ENCODE data around the gene CNOT6. TPM values are rescaled to one million over a fixed set of nuclear protein-coding genes. Genes with fewer than 3 reads are reported as not detected.
"Not testable (repeated sequence)": the region's sequence is repeated elsewhere in the genome, so short reads cannot be mapped to it uniquely, and the experiment has no call there.

The CNOT6 gene
- total and polyA plus RNA-seq, 4 donors, result 1.4 to 25.0 (median 4.2) TPM

DNA sequence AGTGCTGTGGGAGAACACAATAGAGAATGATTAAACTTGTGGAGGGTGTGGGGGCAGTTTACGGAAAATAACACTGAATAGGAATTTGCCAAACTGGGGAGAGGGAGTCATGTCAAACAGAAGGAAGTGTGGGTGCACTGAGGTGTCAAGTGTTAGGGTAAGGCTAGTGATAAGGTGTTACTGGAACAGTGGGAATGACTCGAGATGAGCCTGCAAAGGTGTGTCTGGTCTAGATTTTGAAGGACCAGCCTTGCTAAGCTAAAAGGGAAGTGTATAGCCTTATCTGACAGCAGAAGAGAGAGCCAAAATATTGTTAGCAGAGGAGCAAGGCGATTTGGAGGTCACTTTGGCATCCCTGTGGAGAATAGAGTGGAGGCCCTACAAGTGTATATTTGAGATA is 4.2 kb downstream of the CNOT6 start:
- TF ChIP-seq EGR1 (IDR thresholded peaks at IDR 0.05; ENCODE audit: low read depth in 2 of 2) (no peak), CTCF (IDR thresholded peaks at IDR 0.05; ENCODE audit: low read depth, low read length, missing input control) (no peak), ATF3 (IDR thresholded peaks at IDR 0.05) (no peak), FOXA1 (IDR thresholded peaks at IDR 0.05) (no peak), MAX (IDR thresholded peaks at IDR 0.05) (no peak)
- Histone ChIP-seq H3K36me3 (ENCODE audit: control insufficient read depth in 4 of 4, insufficient read depth in 3 of 4, low read depth in 1 of 4, low read length in 3 of 4) (no peaks in the 10 kb centered on the region), H3K9ac (ENCODE audit: low read depth in 1 of 2, low read length in 2 of 2) (no peak overlapping the region), H3K27ac (ENCODE audit: low read depth in 1 of 2, low read length in 2 of 2) (no peak overlapping the region), H3K9me3 (ENCODE audit: control insufficient read depth in 4 of 4, low read length in 3 of 4) (no peaks in the 10 kb centered on the region), H3K4me1 (ENCODE audit: control insufficient read depth in 4 of 4, insufficient read depth in 4 of 4, low read length in 3 of 4) (peaks cover 4 to 18% (median 12%) of the 10 kb centered on the region in 4 donors), H3K4me3 (ENCODE audit: low read depth in 1 of 3, low read length in 3 of 3) (no peak overlapping the region), H3K27me3 (ENCODE audit: control insufficient read depth in 4 of 4, insufficient read depth in 4 of 4, low read length in 3 of 4) (no peaks in the 10 kb centered on the region)
- no peak for DNase-seq (ENCODE audit: low spot score)
- 92% methylated on average over 3 of the region's 3 CpGs for WGBS

- H3K27me3 ChIP-seq (ENCODE audit: control insufficient read depth in 4 of 4, insufficient read depth in 4 of 4, low read length in 3 of 4), result no peaks in the 10 kb centered on the region
- H3K9me3 ChIP-seq (ENCODE audit: control insufficient read depth in 4 of 4, low read length in 3 of 4), result no peaks in the 10 kb centered on the region
- WGBS, result 67% methylated on average over 3 of the region's 3 CpGs
- no peak overlapping the region for H3K4me3 ChIP-seq (ENCODE audit: low read depth in 1 of 3, low read length in 3 of 3)
- H3K27ac ChIP-seq (ENCODE audit: low read depth in 1 of 2, low read length in 2 of 2), result no peak overlapping the region
- no peaks in the 10 kb centered on the region for H3K36me3 ChIP-seq (ENCODE audit: control insufficient read depth in 4 of 4, insufficient read depth in 3 of 4, low read depth in 1 of 4, low read length in 3 of 4)
- DNase-seq (ENCODE audit: low spot score), result no peak
- no peak for TF ChIP-seq CTCF (IDR thresholded peaks at IDR 0.05; ENCODE audit: low read depth, low read length, missing input control)
- TF ChIP-seq RXRA (IDR thresholded peaks at IDR 0.05), result no peak
- no peak for TF ChIP-seq RAD21 (IDR thresholded peaks at IDR 0.05)
- TF ChIP-seq EGR1 (IDR thresholded peaks at IDR 0.05; ENCODE audit: low read depth in 2 of 2), result no peak
- no peak for TF ChIP-seq YY1 (IDR thresholded peaks at IDR 0.05)
- TF ChIP-seq HNF4G (IDR thresholded peaks at IDR 0.05), result no peak
- TF ChIP-seq HNF4A (conservative IDR thresholded peaks at IDR 0.05), result no peak
- no peak for TF ChIP-seq GABPA (IDR thresholded peaks at IDR 0.05 in 1 of 2, conservative IDR thresholded peaks at IDR 0.05 in 1 of 2)
- no peak for TF ChIP-seq FOXA1 (IDR thresholded peaks at IDR 0.05)
- no peak for TF ChIP-seq ATF3 (IDR thresholded peaks at IDR 0.05)
- TF ChIP-seq MAX (IDR thresholded peaks at IDR 0.05), result no peak
- TF ChIP-seq SP1 (IDR thresholded peaks at IDR 0.05), result no peak
- no peak for TF ChIP-seq TAF1 (conservative IDR thresholded peaks at IDR 0.05)
- no peak for TF ChIP-seq FOXA2 (IDR thresholded peaks at IDR 0.05)
- TF ChIP-seq JUND (IDR thresholded peaks at IDR 0.05), result no peak
- H3K9ac ChIP-seq (ENCODE audit: low read depth in 1 of 2, low read length in 2 of 2), result no peak overlapping the region
- H3K4me1 ChIP-seq (ENCODE audit: control insufficient read depth in 4 of 4, insufficient read depth in 4 of 4, low read length in 3 of 4), result peaks cover 4 to 14% (median 12%) of the 10 kb centered on the region in 4 donors
These were observed 5.5 kb downstream of the CNOT6 start for GRCh38 chr5:180499684-180500083.

GRCh38 chr5:180500300-180500699 is 6.1 kb downstream of the CNOT6 start:
- H3K27ac ChIP-seq (ENCODE audit: low read depth in 1 of 2, low read length in 2 of 2); H3K9ac ChIP-seq (ENCODE audit: low read depth in 1 of 2, low read length in 2 of 2); H3K9me3 ChIP-seq (ENCODE audit: control insufficient read depth in 4 of 4, low read length in 3 of 4); DNase-seq (ENCODE audit: low spot score); H3K27me3 ChIP-seq (ENCODE audit: control insufficient read depth in 4 of 4, insufficient read depth in 4 of 4, low read length in 3 of 4); H3K4me3 ChIP-seq (ENCODE audit: low read depth in 1 of 3, low read length in 3 of 3); H3K36me3 ChIP-seq (ENCODE audit: control insufficient read depth in 4 of 4, insufficient read depth in 3 of 4, low read depth in 1 of 4, low read length in 3 of 4): not testable (repeated sequence)
- WGBS, result 95% methylated on average over 9 of the region's 9 CpGs
- H3K4me1 ChIP-seq (ENCODE audit: control insufficient read depth in 4 of 4, insufficient read depth in 4 of 4, low read length in 3 of 4), result peaks cover 4 to 11% (median 8%) of the 10 kb centered on the region in 4 donors
